Effector memory CD8-positive, alpha-beta T cell (primary cell): Measurements from ENCODE around the gene RNF145.
"Not testable (repeated sequence)": the region's sequence is repeated elsewhere in the genome, so short reads cannot be mapped to it uniquely, and the experiment has no call there.

ENCODE experiments used
- ATAC-seq: fragments of 150-1000 bp; cut with Tn5 transposase; replicated peaks from 2 replicates; pipeline ENCODE4 v1.10.0; 2021; ENCODE audit warnings: mild to moderate bottlenecking, moderate library complexity
- DNase-seq, 3 experiments: peaks; one replicate each; pipeline ENCODE4 v3.0.0; 2021
- H3K27ac Mint-ChIP-seq, 2 donors: one replicate each; pipeline ENCODE4 v1.8.0; 2022; ENCODE audit warnings: mild to moderate bottlenecking in 2 of 2, mixed read lengths in 2 of 2, moderate library complexity in 2 of 2
- H3K27me3 Mint-ChIP-seq, 2 donors: one replicate each; pipeline ENCODE4 v1.8.0; 2022; ENCODE audit warnings: mixed read lengths in 2 of 2
- H3K36me3 Mint-ChIP-seq: one replicate; pipeline ENCODE4 v1.8.0; 2022; ENCODE audit warnings: mild to moderate bottlenecking, moderate library complexity, mixed read lengths; ENCODE audit not compliant: insufficient read depth
- H3K4me1 Mint-ChIP-seq, 2 donors: one replicate each; pipeline ENCODE4 v1.8.0; 2022; ENCODE audit warnings: low read depth in 2 of 2, mixed read lengths in 2 of 2
- H3K4me3 Mint-ChIP-seq, 2 donors: one replicate each; pipeline ENCODE4 v1.8.0; 2022; ENCODE audit warnings: mild to moderate bottlenecking in 2 of 2, mixed read lengths in 2 of 2, moderate library complexity in 2 of 2
- H3K9me3 Mint-ChIP-seq, 2 donors: one replicate each; pipeline ENCODE4 v1.8.0; 2022; ENCODE audit warnings: mixed read lengths in 2 of 2

RNF145 gene

DNA sequence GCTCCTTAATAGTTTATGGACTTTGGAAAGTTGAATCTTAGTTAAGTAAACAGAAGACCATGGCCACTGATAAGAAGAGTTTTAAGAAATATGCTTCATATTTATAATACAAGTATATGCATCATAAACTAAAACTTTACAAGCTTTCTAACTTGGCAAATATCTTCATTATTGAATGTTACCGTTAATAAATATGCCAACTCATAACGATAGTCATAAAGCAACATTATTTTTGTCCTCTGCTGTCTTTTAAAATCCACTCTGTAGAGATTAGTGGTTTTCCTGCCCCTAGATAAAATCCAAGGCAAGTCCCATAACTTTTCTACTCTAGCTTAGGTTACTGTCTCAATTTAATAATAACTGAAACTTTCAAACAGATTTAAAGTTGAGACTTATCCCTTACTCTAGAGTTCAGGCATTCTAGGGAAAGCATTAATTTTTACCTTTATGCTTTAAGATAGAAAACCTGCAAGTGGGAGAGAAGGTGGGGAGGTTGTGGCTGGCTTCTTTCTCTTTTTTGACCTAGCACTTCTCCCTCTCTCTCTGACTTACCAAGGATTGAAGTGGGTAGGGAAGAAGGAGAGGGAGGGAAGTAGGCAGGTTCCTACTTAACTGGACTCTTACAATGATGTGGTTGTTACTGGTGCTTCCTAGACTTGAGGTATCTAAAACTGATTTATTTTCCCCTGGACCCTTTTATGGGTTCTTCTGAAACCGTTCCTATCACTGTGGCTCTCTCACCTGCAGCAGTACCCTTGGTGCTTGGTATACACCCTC lies 29.6 kb downstream of the RNF145 start:
- H3K4me3 Mint-ChIP-seq: no peak overlapping the region
- H3K9me3 Mint-ChIP-seq: no peaks in the 10 kb centered on the region
- peaks cover 13 to 47% of the 10 kb centered on the region in 2 donors for H3K4me1 Mint-ChIP-seq
- H3K27me3 Mint-ChIP-seq: no peaks in the 10 kb centered on the region
- DNase-seq (no peak), ATAC-seq (no peak)
- H3K36me3 Mint-ChIP-seq: peaks cover 37% of the 10 kb centered on the region
- H3K27ac Mint-ChIP-seq: peak overlapping the region; percentile 73

DNA sequence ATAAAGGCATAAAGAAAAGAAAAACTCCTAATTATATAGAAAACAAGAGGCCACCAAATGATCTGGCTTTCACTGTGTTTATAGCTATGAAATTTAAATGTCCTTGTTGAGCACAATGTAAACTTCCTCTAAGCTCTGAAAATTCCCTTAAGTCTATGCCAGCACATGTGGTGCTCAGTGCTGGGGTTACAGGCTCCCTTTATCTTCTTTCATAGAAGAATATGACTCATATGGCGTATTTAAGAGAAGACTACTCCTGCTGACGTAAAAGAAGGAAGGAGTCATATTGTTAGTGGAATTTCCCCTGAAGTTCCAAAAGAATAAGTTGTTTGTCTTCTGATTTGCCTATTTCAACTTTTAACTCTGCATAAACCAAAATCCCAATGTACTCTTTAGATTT lies 30.4 kb downstream of the RNF145 start:
- H3K27ac Mint-ChIP-seq: no peak overlapping the region
- ATAC-seq: peak; percentile 37
- H3K4me3 Mint-ChIP-seq: no peak overlapping the region
- DNase-seq: no peak
- peaks cover 41% of the 10 kb centered on the region for H3K36me3 Mint-ChIP-seq
- no peaks in the 10 kb centered on the region for H3K9me3 Mint-ChIP-seq
- H3K4me1 Mint-ChIP-seq: peaks cover 10 to 47% of the 10 kb centered on the region in 2 donors
- H3K27me3 Mint-ChIP-seq: no peaks in the 10 kb centered on the region

DNA sequence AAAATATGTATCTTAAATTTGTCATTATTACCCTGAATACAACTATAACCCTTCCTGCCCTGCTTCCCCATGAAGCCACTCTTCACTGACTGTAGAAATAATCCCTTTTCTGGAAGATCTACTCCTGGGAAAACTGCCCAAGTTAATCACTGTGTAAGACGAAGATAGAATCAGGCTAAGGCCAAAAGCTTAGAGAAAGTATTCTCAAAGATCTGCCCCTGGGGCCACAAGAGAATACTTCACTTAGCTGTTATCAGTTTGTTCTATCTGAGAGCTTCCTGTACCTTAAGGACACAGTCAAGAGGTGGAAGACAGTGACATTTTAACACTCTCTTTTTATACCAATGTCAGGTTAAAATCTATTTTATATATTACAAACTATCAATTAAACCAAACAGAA lies 33.8 kb downstream of the RNF145 start:
- Mint-ChIP-seq H3K36me3 (peaks cover 48% of the 10 kb centered on the region), H3K27ac (peak overlapping the region; percentile 29 to 33), H3K9me3 (no peaks in the 10 kb centered on the region), H3K4me1 (peaks cover 7 to 37% of the 10 kb centered on the region in 2 donors), H3K4me3 (peak overlapping the region in 1 of 2 donors; percentile 5), H3K27me3 (no peaks in the 10 kb centered on the region)
- no peak for DNase-seq
- ATAC-seq: peak; percentile 86

DNA sequence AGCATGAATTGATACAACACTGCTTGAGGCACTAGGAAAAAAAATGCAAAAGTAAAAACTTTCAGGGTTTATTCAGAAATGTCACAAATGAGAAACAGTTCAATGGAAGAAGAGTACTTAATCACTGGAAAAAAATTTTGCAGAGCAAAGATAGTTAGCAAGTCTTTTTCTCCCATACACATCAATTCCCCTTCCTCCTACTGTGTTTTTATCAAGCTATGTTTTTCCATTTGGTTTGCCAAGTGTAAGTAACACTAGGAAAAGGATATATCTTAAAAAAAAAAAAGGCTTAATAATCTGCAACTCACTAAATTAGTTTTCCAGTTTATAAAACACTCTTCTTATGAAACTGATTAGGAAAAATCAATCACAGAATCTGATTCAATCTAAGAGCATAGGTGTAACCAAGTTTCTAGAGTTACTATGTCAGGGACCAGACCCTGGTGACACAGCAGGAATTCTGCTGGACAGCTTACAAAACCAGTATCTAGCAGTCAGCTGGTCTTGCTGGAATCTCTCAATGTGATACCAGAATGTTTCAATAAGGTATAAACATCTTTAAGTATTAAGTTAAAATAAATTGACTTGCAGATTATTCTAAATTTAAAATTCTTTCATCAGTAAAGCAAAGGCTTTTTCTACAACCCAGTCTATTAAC lies 34.7 kb downstream of the RNF145 start:
- Mint-ChIP-seq H3K9me3 (no peaks in the 10 kb centered on the region), H3K4me3 (no peak overlapping the region), H3K4me1 (peaks cover 3 to 30% of the 10 kb centered on the region in 2 donors), H3K27ac (peak overlapping the region; percentile 29 to 33), H3K27me3 (no peaks in the 10 kb centered on the region), H3K36me3 (peaks cover 48% of the 10 kb centered on the region)
- DNase-seq: no peak
- ATAC-seq: no peak

DNA sequence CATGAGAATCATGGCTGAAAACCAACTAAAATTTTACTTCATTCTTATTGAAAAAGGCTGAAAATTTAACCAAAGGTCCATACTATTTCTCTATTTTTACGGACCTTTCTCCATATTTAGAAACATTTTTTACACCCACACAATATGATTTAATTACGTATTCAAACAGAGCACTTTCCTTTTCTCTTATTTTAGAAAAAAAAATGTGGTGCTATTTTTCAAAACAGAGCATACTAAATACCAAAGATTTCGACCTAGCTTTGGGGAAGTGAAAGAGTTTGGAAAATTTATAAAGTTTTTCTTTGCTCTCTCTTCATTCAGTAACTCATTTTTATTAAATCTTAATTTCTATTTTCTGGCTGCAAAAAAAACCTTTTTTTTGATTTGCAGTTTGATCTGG lies 38.1 kb downstream of the RNF145 start:
- H3K27me3 Mint-ChIP-seq: no peaks in the 10 kb centered on the region
- ATAC-seq: no peak
- no peaks in the 10 kb centered on the region for H3K9me3 Mint-ChIP-seq
- H3K4me1 Mint-ChIP-seq: peaks cover 5 to 18% of the 10 kb centered on the region in 2 donors
- H3K27ac Mint-ChIP-seq: no peak overlapping the region
- peaks cover 48% of the 10 kb centered on the region for H3K36me3 Mint-ChIP-seq
- H3K4me3 Mint-ChIP-seq: no peak overlapping the region
- DNase-seq: no peak

DNA sequence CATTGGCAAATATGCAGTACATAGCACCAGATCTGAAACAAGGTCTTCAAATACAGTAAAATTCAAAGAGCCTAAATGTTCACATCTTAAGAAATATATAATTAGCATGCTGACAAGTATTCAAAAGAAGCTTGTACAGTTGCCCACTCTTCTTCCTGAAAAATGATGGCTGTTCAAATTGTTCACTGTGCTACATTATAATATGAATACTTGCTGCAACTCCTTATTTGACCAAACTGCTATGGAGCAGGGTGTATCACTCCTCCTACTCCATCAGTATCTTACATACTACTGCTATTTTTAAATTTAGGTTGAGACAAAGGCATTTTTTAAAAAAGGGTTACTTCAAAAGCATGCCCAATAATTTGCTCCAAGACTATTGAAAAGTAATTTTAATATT lies 39.3 kb downstream of the RNF145 start:
- H3K4me1 Mint-ChIP-seq: peaks cover 5 to 7% of the 10 kb centered on the region in 2 donors
- H3K9me3 Mint-ChIP-seq: no peaks in the 10 kb centered on the region
- DNase-seq (no peak), ATAC-seq (no peak)
- H3K4me3 Mint-ChIP-seq: no peak overlapping the region
- peak overlapping the region in 1 of 2 donors; percentile 68 for H3K27ac Mint-ChIP-seq
- no peaks in the 10 kb centered on the region for H3K27me3 Mint-ChIP-seq
- H3K36me3 Mint-ChIP-seq: peaks cover 43% of the 10 kb centered on the region

DNA sequence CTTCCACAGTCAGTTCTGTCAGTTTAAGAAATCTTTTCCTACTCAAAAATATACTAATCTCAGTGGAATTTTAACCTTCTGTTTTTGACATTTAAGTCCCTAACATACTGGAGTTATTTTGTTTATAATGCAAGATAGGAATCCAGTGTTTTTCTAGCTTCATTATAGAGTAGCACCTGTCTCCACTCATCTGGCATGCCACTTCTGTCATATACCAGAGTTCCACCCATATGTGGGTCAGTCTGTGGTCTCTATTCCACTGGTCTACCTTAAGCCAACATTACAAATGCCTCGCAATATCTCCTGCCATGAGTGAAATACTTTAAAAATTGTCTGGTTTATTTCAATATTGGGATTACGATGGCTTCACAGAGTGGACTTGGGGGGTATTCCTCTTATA lies 42.9 kb downstream of the RNF145 start:
- H3K36me3 Mint-ChIP-seq: peaks cover 35% of the 10 kb centered on the region
- DNase-seq: no peak
- H3K27ac Mint-ChIP-seq: no peak overlapping the region

DNA sequence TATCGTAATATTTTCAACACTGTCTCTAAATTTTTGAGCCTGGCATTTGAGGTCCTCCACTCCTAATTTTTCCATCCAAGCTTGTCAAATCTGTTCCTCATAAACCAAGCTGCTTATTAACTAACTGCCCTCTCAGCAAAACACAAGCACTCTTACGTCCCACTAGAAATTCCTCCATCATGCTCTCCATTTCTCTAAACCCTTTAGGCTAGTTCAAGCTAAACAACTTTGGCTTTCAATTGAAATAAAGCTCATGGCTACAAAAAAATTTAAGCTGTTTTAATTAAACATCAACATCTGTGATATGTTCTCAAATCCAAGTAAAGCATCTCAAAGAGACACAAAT lies 45.7 kb downstream of the RNF145 start:
- H3K9me3 Mint-ChIP-seq: no peaks in the 10 kb centered on the region
- no peak for ATAC-seq
- H3K4me3 Mint-ChIP-seq: no peak overlapping the region
- peaks cover 39% of the 10 kb centered on the region for H3K36me3 Mint-ChIP-seq
- H3K4me1 Mint-ChIP-seq: peaks cover 0 to 14% of the 10 kb centered on the region in 2 donors
- H3K27me3 Mint-ChIP-seq: no peaks in the 10 kb centered on the region
- peak overlapping the region in 1 of 2 donors; percentile 78 for H3K27ac Mint-ChIP-seq
- no peak for DNase-seq

More for the DNA sequence above, 42.9 kb downstream of the RNF145 start:
- Mint-ChIP-seq H3K9me3 (no peaks in the 10 kb centered on the region), H3K4me1 (peaks cover 0 to 14% of the 10 kb centered on the region in 2 donors), H3K4me3 (no peak overlapping the region), H3K27me3 (no peaks in the 10 kb centered on the region)
- ATAC-seq: no peak

DNA sequence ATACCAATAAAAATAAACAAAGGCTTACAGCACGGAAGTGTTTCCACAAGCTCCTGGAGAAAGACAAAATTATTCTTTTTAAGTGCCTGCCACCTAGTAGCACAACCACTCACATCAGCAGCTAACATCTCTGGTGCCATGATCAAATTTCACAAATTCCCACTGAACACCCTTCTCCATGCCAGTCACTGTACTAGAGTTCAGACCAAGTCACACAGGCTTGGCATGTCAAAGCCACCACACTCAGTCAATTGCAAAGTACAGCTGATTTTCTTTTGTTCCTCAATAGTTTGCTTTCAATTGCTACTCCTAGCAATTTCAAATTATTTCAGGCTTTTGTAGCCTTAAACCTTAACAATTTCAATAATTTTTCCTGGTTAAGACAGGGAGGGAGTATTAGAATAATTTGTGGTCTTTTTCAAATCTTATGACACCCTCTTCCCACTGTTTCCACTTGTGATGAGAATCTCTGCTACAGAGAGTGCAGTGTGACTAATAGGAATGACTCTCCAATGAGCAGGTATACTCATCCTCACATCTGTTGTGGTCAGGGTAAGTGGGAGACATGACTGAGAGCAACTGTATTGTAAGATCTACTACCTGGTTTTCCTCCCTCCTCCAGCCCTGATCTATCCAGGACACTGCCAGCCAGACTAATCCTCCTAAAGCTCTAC lies 46.2 kb downstream of the RNF145 start:
- Mint-ChIP-seq H3K36me3 (peaks cover 43% of the 10 kb centered on the region), H3K4me1 (peaks cover 0 to 14% of the 10 kb centered on the region in 2 donors), H3K4me3 (no peak overlapping the region), H3K9me3 (no peaks in the 10 kb centered on the region), H3K27me3 (no peaks in the 10 kb centered on the region), H3K27ac (peak overlapping the region in 1 of 2 donors; percentile 78)
- no peak for DNase-seq
- ATAC-seq: no peak

DNA sequence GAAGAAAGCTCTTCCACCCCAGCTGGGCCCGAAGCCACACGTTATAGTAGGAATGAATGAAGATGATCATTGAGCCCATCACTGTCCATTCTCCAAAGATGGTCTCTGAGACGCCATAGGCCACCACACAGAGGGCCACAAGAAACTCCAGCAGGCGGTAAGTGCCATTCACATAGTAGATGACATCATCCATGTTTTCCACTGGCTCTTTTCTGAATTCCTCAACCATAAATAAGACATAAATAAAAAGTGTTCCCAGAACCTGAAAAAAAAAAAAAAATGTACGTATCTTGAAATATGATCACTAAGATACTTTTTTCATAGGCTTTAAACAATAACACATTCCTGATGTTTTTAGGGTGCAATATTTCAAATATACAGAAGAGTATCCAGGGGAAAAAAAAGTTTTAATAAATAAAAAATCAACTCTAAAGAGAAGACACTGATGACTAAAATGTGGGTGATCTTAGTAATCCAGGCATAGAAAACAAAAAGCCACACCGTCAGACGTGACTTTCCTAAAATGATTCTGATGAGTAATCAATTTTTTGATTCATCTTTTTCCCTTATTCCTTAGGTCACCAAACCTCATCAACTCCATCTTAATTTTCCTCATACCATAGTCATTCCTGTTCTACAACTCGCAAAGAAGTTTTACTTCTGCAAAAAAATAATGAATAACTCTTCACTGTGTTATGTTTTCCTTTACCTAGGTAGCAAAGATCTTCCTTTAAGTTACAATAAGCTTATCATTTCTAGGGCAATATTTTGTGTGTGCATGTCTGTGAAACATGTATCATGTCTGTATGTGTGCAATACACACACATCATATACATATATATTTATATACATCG lies 47.8 kb downstream of the RNF145 start:
- Mint-ChIP-seq H3K27me3 (no peaks in the 10 kb centered on the region), H3K27ac (no peak overlapping the region), H3K4me3 (no peak overlapping the region), H3K36me3 (peaks cover 43% of the 10 kb centered on the region), H3K4me1 (peaks cover 3 to 14% of the 10 kb centered on the region in 2 donors), H3K9me3 (no peaks in the 10 kb centered on the region)
- DNase-seq: no peak
- no peak for ATAC-seq

DNA sequence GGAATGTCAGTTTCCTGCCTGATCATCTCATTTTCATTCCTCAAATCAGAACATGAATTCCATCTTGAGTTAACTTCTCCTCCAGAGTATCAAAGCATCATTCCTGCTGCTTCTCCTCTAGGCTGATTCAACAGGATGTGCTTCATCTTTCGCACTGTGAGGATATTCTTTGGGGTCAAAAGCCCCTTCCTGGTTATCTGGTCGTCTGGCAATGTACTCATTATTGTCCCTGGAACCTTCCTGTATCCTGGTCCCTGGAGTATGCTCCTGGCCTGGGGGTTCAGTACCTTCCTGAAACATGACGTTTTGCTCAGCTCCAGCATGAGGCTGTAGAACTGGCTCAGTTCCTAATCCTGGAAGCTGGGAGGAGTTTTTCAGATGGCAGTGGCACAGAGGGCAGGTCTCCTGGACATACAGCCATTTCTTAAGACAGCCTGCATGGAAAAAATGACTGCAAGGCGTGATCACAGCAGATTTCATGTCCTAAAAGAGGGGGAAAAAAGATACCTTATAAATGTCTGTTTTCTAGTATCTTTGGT lies 50.7 kb downstream of the RNF145 start:
- H3K27ac Mint-ChIP-seq, H3K27me3 Mint-ChIP-seq, H3K4me3 Mint-ChIP-seq, ATAC-seq, H3K4me1 Mint-ChIP-seq, DNase-seq, H3K9me3 Mint-ChIP-seq: not testable (repeated sequence)
- H3K36me3 Mint-ChIP-seq: peaks cover 48% of the 10 kb centered on the region

DNA sequence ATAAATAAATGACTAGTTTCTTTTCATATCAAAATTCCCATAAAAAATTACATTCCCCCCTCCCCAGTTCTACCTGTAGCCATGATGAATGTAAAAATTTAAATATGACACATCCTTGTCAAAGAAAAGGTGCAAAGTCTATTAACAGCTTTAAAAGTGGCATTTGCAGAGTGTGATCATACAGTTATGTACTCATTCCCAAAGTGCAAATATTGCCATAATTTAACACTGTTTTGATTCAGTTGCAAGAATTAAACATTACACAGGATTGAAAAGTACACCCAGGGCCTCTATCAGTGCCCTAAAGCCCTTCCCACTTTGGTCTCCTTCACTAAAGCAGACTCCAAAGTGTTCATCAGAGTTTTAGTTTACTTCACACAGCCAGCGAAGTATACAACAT lies 51.8 kb downstream of the RNF145 start:
- DNase-seq: no peak
- Mint-ChIP-seq H3K9me3 (no peaks in the 10 kb centered on the region), H3K27ac (no peak overlapping the region), H3K4me3 (no peak overlapping the region), H3K4me1 (peaks cover 7% of the 10 kb centered on the region in 2 donors), H3K27me3 (no peaks in the 10 kb centered on the region), H3K36me3 (peaks cover 38% of the 10 kb centered on the region)
- ATAC-seq: no peak
